ENCODE data around the gene TMC5.

Gene TMC5

DNA sequence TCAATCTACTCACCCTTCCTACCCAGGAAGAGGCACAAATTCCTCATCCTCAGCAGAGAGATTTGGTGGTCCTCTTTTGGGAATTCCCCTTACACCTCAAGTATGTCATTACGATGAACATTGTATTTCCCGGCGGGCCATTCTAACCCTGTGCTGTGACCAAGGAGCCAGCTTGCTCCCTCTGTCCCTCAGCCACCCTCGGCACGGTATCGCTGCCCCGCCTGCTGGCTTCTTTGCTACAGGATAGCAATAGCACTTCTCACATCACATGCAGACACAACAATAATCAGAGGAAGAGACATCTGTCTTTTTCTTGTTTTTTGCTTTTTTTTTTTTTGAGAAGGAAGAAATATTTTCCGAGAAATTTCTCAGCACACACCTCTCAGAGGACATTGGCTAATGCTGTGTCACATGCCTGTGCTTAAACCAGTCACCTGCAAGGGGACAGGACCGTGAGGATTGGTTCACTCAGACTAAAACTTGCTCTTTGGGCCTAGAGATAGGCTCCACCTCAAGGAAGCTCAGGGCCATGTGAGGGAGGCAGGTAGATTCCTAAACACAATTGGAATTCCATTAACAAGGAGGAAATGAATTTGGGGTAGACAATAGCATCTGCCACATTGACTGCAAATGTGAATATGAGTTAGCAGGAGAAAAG is 41.2 kb downstream of the TMC5 start:
- no peak for DNase-seq (ENCODE audit: extremely low read depth in 1 of 2, low read depth in 1 of 2)

DNA sequence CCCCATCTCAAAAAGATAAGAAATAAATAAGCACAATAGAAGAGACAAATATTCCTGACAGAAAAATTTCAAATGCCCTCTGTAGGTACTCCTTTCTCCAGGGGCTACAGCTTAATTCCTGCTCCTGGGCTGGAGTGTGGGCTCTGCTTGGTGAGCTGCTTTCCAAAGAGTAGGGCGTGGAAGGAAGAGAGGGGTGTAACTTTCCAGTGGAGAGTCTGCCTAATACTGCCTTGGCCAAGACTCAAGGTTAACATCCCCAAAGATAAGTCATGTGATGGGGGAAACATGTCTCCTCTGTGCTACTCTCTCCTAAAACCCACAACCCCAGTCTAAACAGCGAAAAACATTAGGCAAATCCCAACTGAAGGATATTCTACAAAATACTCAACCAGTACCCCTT is 42.7 kb downstream of the TMC5 start:
- no peak for DNase-seq (ENCODE audit: extremely low read depth in 1 of 2, low read depth in 1 of 2)

DNA sequence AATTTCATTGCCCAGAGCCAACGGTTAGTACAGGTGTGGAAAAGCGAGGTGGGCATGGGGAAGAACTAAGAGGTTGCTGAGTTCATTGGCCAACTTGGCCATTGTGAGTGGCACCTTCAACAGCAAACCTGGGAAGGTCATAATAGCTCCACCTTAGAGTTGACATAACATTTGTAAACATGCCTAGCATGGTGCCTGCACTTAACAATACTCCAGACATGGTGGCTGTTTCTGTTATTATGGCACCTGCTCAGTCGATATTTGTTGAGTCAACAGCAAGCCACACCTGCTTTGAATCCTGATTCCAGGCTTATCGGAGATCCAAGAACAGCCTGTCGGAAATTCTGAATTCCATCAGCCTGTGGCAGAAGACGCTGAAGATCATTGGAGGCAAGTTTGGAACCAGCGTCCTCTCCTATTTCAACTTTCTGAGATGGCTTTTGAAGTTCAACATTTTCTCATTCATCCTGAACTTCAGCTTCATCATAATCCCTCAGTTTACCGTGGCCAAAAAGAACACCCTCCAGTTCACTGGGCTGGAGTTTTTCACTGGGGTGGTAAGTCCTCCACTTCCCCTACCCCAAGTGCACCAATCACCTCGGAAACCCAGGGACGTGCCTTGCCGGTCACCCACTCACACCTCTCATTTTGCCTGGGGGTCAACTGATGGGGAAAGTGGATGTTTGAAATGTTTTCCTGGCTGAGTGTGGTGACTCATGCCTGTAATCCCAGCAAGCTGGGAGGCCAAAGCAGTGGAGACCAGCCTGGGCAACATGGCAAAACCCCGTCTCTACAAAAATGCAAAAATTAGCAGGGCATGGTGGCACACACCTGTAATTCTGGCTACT is 46.0 kb downstream of the TMC5 start:
- no peak for DNase-seq (ENCODE audit: extremely low read depth in 1 of 2, low read depth in 1 of 2)

DNA sequence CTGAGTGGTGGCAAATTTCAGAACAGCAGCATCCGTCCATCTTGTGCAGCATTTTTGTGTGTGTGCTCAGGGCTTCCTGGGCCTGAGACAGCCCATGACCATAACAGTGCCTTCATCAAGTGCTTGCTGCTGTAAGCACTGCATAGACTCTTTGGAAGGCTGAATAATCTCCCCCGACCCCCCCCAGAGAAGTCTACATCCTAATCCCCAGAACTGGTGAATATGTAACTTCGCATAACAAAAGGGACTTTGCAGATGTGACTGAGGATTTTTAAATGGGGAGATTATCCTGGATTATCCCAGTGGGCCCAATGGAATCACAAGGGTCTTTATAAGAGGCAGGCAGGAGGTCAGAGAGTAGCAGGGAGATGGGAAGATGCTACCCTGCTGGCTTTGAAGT is 50.6 kb downstream of the TMC5 start:
- no peak for DNase-seq (ENCODE audit: extremely low read depth in 1 of 2, low read depth in 1 of 2)

DNA sequence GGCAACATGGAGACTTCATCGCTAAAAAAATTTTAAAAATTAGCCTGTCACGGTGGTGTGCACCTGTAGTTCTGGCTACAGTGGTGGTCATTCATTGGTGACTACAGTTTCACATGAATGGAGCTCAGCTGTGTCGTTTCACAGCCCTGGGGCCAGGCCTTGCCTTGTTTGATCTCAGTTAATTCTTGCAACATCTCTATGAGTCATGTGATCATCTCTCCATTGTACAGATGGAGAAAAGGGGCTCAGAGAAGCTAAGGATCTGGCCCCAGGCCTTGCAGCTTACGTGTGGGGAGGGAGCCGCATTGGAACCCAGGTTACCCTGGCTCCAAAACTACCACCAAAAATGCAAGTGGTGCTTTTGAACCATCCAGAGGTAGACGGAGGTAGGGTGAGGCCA is 54.8 kb downstream of the TMC5 start:
- no peak for DNase-seq (ENCODE audit: extremely low read depth in 1 of 2, low read depth in 1 of 2)

DNA sequence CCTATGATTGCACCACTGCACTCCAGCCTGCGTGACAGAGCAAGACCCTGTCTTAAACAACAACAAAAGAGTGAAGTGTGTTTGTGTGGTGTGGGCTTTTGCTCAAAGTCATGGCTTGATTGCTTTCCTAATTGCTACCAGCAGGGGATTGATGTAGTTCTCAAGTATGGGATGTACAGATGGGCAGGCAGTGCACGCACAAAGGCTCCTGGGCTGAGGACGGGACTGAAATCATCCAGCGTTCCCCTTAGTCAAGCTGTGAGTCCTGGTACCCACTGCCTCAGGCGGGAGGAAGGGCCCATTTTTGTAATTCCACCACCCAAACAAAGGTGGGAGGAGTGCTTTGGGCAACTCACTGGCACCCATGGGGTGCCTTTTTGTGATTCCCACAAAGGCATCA is 56.9 kb downstream of the TMC5 start:
- no peak for DNase-seq (ENCODE audit: extremely low read depth in 1 of 2, low read depth in 1 of 2)

DNA sequence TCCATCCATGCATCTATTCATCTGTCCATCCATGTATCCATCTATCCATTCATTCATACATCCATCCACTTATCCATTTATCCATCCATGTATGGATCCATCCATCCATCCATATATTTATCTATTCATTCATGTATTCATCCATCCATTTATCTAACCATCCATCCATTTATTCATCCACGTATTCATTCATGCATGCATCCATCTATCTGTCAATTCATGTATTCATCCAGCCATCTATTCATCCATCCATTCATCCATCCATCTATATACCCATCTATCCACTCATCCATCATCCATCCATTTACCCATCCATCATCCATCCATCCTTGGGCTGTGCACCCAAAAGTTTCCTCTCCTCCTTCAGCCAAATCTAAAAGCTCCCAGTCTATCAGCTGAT is 60.8 kb downstream of the TMC5 start:
- DNase-seq (ENCODE audit: extremely low read depth in 1 of 2, low read depth in 1 of 2), result no peak

DNA sequence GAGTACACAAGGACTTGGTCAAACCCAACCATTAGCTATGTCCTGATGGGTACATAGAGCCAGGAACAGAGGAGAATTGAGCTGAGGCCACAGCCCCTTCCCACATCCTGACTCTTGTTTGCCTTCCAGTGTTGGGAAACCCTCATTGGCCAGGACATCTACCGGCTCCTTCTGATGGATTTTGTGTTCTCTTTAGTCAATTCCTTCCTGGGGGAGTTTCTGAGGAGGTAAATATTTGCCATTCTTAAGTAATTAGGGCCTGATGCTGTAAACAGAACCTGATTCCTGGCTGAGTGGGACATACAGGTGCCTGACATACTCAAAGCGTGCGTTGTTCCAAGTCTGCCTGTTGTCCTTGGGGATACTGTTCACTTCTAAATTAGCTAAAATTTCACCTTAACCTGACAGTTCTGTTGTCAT is 61.6 kb downstream of the TMC5 start:
- DNase-seq (ENCODE audit: extremely low read depth in 1 of 2, low read depth in 1 of 2), result no peak

DNA sequence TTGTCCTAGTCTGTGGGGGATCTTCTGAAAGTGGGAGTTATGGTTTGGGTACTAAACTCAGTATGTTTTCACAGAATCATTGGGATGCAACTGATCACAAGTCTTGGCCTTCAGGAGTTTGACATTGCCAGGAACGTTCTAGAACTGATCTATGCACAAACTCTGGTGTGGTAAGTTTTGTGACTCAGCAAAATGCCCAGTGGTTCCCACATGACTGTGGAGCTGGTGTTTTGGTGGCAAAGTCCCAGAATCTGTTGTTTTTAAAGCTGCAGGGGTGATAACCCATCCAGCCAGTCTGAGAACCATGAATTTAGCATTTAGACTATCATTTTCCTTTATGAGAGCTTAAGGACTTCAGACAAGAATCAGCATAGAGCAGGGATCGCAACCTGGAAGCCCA is 63.6 kb downstream of the TMC5 start:
- no peak for DNase-seq (ENCODE audit: extremely low read depth in 1 of 2, low read depth in 1 of 2)

DNA sequence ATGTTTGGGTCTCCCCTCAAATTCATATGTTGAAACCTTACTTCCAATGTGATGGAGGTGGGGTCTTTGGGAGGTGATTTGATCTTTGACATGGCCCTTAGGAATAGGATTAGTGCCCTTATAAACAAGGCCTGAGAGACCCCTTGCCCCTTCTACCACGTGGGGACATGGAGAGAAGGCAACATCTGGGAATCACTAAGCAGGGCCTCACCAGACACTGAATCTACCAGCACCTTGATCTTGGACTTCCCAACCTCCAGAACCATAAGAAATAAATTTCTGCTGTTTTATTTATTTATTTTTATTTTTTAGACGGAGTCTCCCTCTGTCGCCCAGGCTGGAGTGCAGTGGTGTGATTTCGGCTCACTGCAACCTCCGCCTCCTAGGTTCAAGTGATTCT is 64.1 kb downstream of the TMC5 start:
- no peak for DNase-seq (ENCODE audit: extremely low read depth in 1 of 2, low read depth in 1 of 2)

DNA sequence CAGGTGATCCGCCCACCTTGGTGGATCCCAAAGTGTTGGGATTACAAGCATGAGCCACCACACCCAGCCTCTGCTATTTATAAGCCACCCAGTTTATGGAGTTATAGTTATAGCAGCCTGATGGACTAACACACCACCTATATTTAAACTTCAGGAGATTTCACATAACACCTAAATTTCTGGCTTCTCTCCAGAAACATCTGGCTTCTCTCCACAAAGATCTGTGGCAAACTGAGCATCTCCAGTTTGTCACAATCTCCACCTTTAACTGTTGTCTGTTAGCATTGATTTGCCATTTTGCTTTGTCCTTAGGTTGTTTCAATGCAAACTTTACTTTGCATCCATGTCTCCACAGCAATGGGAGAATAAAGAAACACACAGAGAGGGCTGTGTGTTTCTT is 64.6 kb downstream of the TMC5 start:
- no peak for DNase-seq (ENCODE audit: extremely low read depth in 1 of 2, low read depth in 1 of 2)

DNA sequence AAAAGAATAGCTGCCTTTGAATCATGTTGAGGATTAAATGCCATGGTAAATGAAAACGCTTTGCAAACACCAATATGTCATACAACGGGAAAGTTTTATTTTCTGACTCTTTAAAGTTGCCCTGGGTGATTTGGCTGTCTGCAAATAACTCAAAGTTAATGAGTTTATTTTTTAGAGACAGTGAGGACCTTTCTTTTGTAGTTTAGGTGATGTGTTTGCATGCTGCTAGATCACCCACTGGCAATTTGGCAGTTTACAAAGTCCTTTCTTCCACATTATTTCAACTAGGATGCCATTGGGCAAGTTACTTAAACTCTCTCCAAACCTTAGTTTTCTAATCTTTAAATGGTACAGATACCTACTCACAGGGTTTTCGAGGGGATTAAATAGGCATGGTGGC is 66.4 kb downstream of the TMC5 start:
- DNase-seq (ENCODE audit: extremely low read depth in 1 of 2, low read depth in 1 of 2), result no peak

DNA sequence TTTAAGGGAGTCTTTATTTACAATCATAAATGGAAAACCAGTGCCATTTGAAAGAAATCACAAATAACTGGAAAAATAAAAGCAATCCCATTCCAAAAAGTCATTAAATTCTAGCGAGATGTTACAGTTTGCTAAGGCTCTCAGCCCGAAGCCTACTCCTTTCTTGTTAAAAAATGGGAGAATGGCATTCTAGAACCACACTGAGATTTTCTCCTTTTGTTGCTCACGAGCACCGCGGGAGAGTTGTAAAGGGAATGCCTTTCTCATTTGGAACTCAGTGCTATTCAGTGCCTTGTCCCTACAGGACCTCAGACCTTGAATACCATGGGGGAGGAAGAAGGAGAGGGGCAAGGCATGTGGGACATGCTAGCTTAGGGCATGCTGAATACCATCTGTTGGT is 67.9 kb downstream of the TMC5 start:
- DNase-seq (ENCODE audit: extremely low read depth in 1 of 2, low read depth in 1 of 2), result no peak

DNA sequence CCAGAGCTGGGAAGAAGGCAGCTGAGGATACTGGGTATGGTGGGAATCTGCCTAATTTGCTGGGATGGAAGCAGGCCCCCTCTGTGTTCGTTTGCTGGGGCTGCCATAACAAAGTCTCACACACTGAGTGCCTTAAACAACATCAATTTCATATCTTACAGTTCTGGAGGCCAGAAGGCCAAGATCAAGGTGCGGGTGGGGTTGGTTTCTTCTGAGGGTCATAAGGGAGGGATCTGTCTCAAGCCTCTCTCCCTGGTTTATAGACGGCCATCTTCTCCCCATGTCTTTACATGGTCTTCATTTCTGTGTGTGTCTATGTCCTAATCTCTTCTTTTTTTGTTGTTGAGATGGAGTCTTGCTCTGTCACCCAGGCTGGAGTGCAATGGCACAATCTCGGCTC is 68.4 kb downstream of the TMC5 start:
- DNase-seq (ENCODE audit: extremely low read depth in 1 of 2, low read depth in 1 of 2), result no peak

DNA sequence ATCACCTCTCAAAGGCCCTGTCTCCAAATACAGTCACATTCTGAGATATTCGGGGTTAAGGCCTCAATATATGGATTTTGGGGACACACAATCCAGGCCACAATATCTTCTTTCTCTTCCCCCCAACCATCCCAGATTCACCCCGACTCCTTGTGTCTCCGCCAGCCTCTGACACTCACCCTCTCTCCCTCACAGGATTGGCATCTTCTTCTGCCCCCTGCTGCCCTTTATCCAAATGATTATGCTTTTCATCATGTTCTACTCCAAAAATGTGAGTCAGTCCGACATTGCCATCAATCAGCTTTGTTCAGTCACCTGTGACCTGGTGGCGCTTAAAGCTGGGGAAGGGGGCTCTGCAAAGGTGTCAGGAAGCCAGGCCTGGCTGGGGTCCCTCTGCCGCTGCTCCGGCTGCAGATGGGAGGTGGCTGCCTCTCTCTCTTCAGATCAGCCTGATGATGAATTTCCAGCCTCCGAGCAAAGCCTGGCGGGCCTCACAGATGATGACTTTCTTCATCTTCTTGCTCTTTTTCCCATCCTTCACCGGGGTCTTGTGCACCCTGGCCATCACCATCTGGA is 69.2 kb downstream of the TMC5 start:
- no peak for DNase-seq (ENCODE audit: extremely low read depth in 1 of 2, low read depth in 1 of 2)

DNA sequence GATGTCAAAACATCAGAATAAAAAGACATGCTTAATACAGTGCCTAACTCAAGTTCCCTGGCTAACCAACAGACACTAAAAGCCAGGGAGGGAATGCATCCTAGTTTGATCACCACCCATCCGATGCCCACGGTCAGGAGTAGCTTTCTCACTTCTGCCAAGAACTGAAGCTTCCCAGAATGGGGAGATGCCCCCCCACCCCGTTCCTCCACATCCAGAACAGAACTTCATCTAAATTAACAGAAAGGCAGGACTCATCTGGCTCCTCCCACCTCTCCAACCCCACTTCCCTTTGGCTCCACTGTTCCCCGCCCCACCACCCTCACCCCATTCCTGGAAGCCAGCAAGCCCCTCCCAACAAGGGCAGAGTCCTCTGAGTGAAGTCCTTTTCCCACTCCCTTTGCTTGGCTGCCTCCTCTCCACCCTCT is 70.5 kb downstream of the TMC5 start:
- no peak for DNase-seq (ENCODE audit: extremely low read depth in 1 of 2, low read depth in 1 of 2)

DNA sequence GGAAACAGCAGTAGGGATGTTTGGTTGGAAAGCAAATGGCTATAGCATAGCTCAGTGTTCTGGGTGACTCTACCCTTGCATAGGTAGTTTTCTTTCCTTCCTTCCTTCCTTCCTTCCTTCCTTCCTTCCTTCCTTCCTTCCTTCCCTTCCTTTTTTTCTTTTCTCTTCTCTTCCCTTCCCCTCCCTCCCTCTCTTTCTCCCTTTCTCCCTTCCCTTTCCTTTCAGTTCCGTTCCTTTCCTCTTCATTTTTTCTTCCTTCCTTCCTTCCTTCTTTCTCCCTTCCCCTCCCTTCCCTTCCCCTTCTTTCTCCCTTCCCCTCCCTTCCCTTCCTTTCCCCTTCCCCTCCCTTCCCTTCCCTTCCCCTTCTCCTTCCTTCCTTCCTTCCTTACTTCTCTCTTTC is 72.9 kb downstream of the TMC5 start:
- no peak for DNase-seq (ENCODE audit: extremely low read depth in 1 of 2, low read depth in 1 of 2)

DNA sequence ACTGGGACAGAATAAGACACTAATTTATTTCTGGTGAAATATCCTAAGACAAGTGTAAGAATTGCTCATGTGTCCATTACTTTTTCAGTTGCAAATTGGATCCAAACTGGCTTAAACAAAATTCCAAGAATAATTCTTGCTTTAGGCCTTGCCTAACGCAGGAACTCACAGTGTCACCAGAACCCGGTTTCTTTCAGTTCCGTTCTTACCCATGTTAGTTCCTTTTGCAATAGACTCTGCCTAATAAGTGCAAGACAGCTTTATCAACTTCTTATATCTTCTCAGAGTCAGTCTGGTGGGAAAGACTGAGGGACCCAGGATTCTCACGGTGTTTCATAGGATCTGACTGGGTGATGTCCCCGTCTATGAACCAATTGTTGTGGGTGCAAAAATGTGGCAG is 79.5 kb downstream of the TMC5 start:
- DNase-seq (ENCODE audit: extremely low read depth in 1 of 2, low read depth in 1 of 2), result no peak

DNA sequence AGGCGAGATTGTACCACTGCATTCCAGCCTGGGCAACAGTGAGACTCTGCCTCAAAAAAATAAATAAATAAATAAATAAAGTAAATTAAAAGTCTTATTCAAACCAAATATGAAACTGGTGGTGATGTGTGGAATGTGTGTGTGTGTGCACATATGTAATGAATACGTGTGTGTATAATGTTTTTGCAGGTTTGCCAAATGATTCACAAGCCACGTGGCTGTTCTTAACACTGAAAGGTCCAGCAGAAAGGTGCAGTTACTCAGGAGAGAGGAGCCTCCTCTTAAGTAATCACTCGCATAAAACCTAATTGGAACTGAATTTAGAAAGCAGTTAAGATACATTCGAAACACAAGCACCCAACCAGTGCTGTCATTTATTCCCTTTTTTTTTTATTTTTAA is 81.3 kb downstream of the TMC5 start:
- DNase-seq (ENCODE audit: extremely low read depth in 1 of 2, low read depth in 1 of 2), result no peak

DNA sequence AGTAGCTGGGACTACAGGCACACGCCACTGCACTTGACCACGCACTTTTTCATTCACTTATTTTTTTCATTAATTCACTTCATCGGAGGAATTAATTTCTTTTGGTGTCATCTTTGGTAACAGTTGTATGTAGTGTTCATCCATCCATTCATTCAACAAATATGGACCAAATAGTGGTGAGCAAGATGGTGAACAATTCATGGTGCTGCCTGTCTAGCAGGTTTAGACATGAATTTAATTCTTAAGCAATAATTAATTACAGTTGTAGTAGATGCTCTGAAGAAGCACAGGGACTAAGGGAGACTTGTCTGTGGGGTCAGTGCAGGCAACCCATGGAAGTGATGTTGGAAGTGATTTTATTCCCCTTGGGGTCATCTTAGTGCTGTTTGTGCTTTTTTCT is 81.8 kb downstream of the TMC5 start:
- no peak for DNase-seq (ENCODE audit: extremely low read depth in 1 of 2, low read depth in 1 of 2)

DNA sequence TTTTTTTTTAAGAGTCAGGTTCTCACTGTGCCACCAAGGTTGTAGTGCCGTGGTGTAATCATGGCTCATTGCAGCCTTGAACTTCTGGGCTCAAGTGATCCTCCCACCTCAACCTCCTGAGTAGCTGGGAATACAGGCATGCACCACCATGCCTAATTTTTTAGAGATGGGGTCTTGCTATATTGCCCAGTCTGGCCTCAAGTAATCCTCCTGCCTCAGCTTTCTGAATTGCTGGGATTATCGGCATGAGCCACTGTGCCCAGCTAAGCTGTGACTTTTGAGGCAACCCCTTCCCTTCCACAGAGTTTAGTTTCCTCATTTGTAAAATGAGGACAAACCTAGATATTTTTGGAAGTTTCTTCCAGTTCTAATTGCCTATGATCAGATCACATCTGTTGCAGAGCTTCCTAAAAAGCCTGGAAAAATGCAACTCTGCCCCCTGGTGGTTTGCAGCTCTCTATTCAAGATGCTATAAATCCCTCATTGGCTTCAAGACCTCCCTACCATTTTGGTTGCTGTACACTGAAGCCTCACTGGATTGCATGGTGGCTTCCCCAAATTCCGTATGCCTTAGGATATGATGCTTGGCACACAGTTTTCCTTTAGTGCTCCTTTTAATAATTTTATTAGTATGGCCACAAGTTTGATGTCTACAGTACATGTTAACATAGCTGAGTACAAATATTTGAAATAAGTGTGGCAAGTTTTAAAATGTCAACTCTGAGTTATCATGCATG is 84.9 kb downstream of the TMC5 start:
- DNase-seq (ENCODE audit: extremely low read depth in 1 of 2, low read depth in 1 of 2), result peak; percentile 5 to 45
